Upper lobe of left lung (tissue), 6 donors: ENCODE measurements around the gene PGS1. TPM values are rescaled to one million over a fixed set of nuclear protein-coding genes. Genes with fewer than 3 reads are reported as not detected.

ENCODE experiments used
- ATAC-seq, 2 donors: fragments of 200-7000 bp; cut with Tn5 transposase; one replicate each; pipeline ENCODE4 v1.9.1; 2022; ENCODE audit warnings: mild to moderate bottlenecking in 2 of 2, moderate library complexity in 2 of 2; ENCODE audit not compliant: low FRiP score in 2 of 2
- DNase-seq, 2 donors: peaks; one replicate each; pipeline ENCODE4 v3.0.0-alpha.2; 2019 to 2020
- H3K27ac ChIP-seq, 4 donors: fragments of 200-600 bp; sonication (generic); one replicate each; pipeline ENCODE4 v1.5.1; 2016 to 2019
- H3K27me3 ChIP-seq, 4 donors: fragments of 200-600 bp; sonication (generic); one replicate each; pipeline ENCODE4 v1.5.1; 2017 to 2019
- H3K36me3 ChIP-seq, 4 donors: fragments of 200-600 bp; sonication (generic); one replicate each; pipeline ENCODE4 v1.5.1; 2016 to 2019
- H3K4me1 ChIP-seq, 4 donors: fragments of 200-600 bp; sonication (generic); one replicate each; pipeline ENCODE4 v1.5.1; 2018 to 2019
- H3K4me3 ChIP-seq, 4 donors: fragments of 200-600 bp; sonication (generic); one replicate each; pipeline ENCODE4 v1.5.1; 2017 to 2019; ENCODE audit warnings: mild to moderate bottlenecking in 2 of 4, moderate library complexity in 1 of 4
- H3K9me3 ChIP-seq, 4 donors: fragments of 200-600 bp; sonication (generic); one replicate each; pipeline ENCODE4 v1.5.1; 2018 to 2019
- CTCF ChIP-seq, 6 experiments: fragments of 450-650 bp in 4 of 6; fragments of 200-600 bp in 2 of 6; sonication (generic) in 2 of 6; IDR thresholded peaks; one replicate each; pipeline ENCODE4 v1.5.1; 2016 to 2019; ENCODE audit warnings: antibody characterized with exemption in 6 of 6
- EP300 ChIP-seq, 4 donors: sonication (generic); formaldehyde crosslinking; IDR thresholded peaks; one replicate each; pipeline ENCODE4 v1.5.1; 2017; ENCODE audit warnings: antibody characterized with exemption in 4 of 4, control low read depth in 2 of 4
- POLR2A ChIP-seq, 4 donors: fragments of 450-650 bp; IDR thresholded peaks; one replicate each; pipeline ENCODE4 v1.5.1; 2016 to 2017; ENCODE audit warnings: antibody characterized with exemption in 4 of 4, mild to moderate bottlenecking in 2 of 4
- POLR2AphosphoS5 ChIP-seq, 2 donors: sonication (generic); formaldehyde crosslinking; IDR thresholded peaks; one replicate each; pipeline ENCODE4 v1.5.1; 2017; ENCODE audit warnings: antibody characterized with exemption in 2 of 2
- WGBS, 2 donors: methylation state at CpG; one replicate each; pipeline ENCODE4 v1.1.5; 2017 to 2018; 5-methylcytosine and 5-hydroxymethylcytosine counted together
- total RNA-seq, 6 donors: library from RNA; depleted of rRNA in 4 of 6; stranded (reverse); fragments of >200 nt in 4 of 6; gene quantifications; one replicate each; pipeline versions ENCODE4 v1.1.0 to v1.2.1, GENCODE V29; 2016 to 2021
- donor health status: DM: no; HTN: no; CAD: no; lungs with moderate emphysema.
- donor health status: DM: no; HTN: yes; CAD: no; lungs with severe emphysema.

The PGS1 gene
- total RNA-seq, 6 donors from 2014 or later, result 79.2 to 348 (median 92.3) TPM

GRCh38 chr17:78335209-78335608, 43.2 kb upstream of the PGS1 start:
- Histone ChIP-seq H3K27me3 (no peaks in the 10 kb centered on the region), H3K27ac (no peak overlapping the region), H3K9me3 (no peaks in the 10 kb centered on the region), H3K4me3 (no peak overlapping the region), H3K36me3 (no peaks in the 10 kb centered on the region), H3K4me1 (peaks cover 5 to 17% (median 8%) of the 10 kb centered on the region in 4 donors)
- no peak for DNase-seq
- no peak for ATAC-seq
- TF ChIP-seq EP300 (IDR thresholded peaks at IDR 0.05) (no peak), CTCF (IDR thresholded peaks at IDR 0.05) (no peak), POLR2AphosphoS5 (IDR thresholded peaks at IDR 0.05) (no peak), POLR2A (IDR thresholded peaks at IDR 0.05) (no peak)
- WGBS, 2 donors, result 73 to 84% methylated on average over 11 of the region's 11 CpGs

- peak in 1 of 2 donors; percentile 75 for DNase-seq
- Histone ChIP-seq H3K27ac (peak overlapping the region in 2 of 4 donors; percentile 21 to 25), H3K4me1 (peaks cover 15 to 26% (median 20%) of the 10 kb centered on the region in 4 donors), H3K36me3 (no peaks in the 10 kb centered on the region), H3K9me3 (no peaks in the 10 kb centered on the region), H3K27me3 (no peaks in the 10 kb centered on the region), H3K4me3 (no peak overlapping the region)
- 82 to 84% methylated on average over 19 of the region's 19 CpGs for WGBS, 2 donors
- TF ChIP-seq POLR2A (IDR thresholded peaks at IDR 0.05) (no peak), POLR2AphosphoS5 (IDR thresholded peaks at IDR 0.05) (peak; percentile 14 to 71), EP300 (IDR thresholded peaks at IDR 0.05) (peak in 1 of 4 donors; percentile 10)
- ATAC-seq, result peak; percentile 38 to 78
Measured at GRCh38 chr17:78337244-78338109, 41.0 kb upstream of the PGS1 start.

GRCh38 chr17:78338486-78339259, 39.8 kb upstream of the PGS1 start:
- DNase-seq (peak in 1 of 2 donors; percentile 60), ATAC-seq (no peak)
- 53 to 59% methylated on average over 11 of the region's 11 CpGs for WGBS, 2 donors
- H3K9me3 ChIP-seq, result no peaks in the 10 kb centered on the region
- H3K4me3 ChIP-seq, result no peak overlapping the region
- no peak for TF ChIP-seq EP300 (IDR thresholded peaks at IDR 0.05)
- TF ChIP-seq POLR2AphosphoS5 (IDR thresholded peaks at IDR 0.05), result no peak
- no peak for TF ChIP-seq POLR2A (IDR thresholded peaks at IDR 0.05)
- no peak for TF ChIP-seq CTCF (IDR thresholded peaks at IDR 0.05)
- H3K27me3 ChIP-seq, result no peaks in the 10 kb centered on the region
- no peaks in the 10 kb centered on the region for H3K36me3 ChIP-seq
- H3K4me1 ChIP-seq, result peaks cover 27 to 38% (median 32%) of the 10 kb centered on the region in 4 donors
- peak overlapping the region in 2 of 4 donors; percentile 3 to 15 for H3K27ac ChIP-seq

- Histone ChIP-seq H3K36me3 (no peaks in the 10 kb centered on the region), H3K27ac (peak overlapping the region in 2 of 4 donors; percentile 93 to 96), H3K4me1 (peaks cover 42 to 52% (median 48%) of the 10 kb centered on the region in 4 donors), H3K4me3 (no peak overlapping the region), H3K27me3 (no peaks in the 10 kb centered on the region), H3K9me3 (no peaks in the 10 kb centered on the region)
- TF ChIP-seq POLR2AphosphoS5 (IDR thresholded peaks at IDR 0.05), result no peak
- no peak for TF ChIP-seq EP300 (IDR thresholded peaks at IDR 0.05)
- TF ChIP-seq CTCF (IDR thresholded peaks at IDR 0.05), result no peak
- TF ChIP-seq POLR2A (IDR thresholded peaks at IDR 0.05), result no peak
- DNase-seq (no peak), ATAC-seq (no peak)
- WGBS, 2 donors, result 86 to 93% methylated on average over 8 to 10 of the region's 10 CpGs
Measured at GRCh38 chr17:78340183-78340955, 38.1 kb upstream of the PGS1 start.
